Fibroblast of the aortic adventitia (primary cell): ENCODE measurements around the gene ZNF516. TPM values are rescaled to one million over a fixed set of nuclear protein-coding genes. Genes with fewer than 3 reads are reported as not detected.
A peak's percentile ranks its signal among the peaks of the same experiment; 100 is the strongest.

Source experiments
- DNase-seq: peaks from one replicate; pipeline ENCODE4 v3.0.0-alpha.2; 2010; ENCODE audit warnings: low read depth
- H3K4me3 ChIP-seq: 2 replicates; pipeline ENCODE4 v1.5.1; 2011; ENCODE audit warnings: low read depth, mild to moderate bottlenecking, control low read depth, low read length, moderate library complexity
- CTCF ChIP-seq: IDR thresholded peaks from 2 replicates; pipeline ENCODE4 v1.5.1; 2011; ENCODE audit warnings: mild to moderate bottlenecking, low read length, control low read depth, inconsistent platforms; ENCODE audit not compliant: insufficient read depth
- total RNA-seq: library from RNA; depleted of rRNA; stranded (reverse); fragments of >200 nt; gene quantifications from 2 replicates; pipeline ENCODE4 v1.2.3, GENCODE V29; 2012; ENCODE audit warnings: low replicate concordance

ZNF516 gene
- total RNA-seq, 1 donor: 21.9 TPM

- no peak for TF ChIP-seq CTCF
- peak overlapping the region; percentile 5 for H3K4me3 ChIP-seq
Observed at GRCh38 chr18:76460482-76460881, 34.6 kb downstream of the ZNF516 start.

DNA sequence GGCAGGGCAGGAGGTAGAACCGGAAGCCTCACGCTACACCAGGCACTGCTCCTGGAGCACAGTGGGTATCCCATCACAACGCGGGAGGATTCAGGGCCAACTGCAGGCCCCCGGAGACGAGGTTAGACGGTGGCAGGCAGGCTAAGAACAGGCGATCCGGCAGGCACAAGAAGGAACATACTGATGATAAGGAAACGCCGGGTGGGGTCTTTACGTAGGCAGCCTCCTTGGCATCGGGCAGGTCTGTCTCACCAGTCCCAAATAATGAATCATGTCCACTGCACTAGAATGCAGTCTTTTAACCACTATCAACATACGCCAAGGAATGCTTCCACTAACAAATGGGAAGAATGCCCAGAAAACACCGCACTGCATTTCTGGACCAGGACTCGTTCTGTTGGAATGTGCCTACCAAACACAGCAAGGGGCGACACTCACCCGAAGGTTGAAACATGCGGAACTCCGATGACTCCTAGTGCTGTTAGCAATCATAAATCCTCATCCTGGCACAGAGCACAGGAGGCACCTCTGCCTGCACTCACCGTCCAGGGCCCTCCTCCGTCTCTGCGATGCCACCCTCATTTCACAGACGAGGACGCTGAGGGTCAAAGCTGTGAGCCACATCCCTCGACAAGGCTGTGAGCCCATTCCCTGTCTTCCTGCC, 35.2 kb downstream of the ZNF516 start:
- no peak for TF ChIP-seq CTCF
- DNase-seq: peak; percentile 100
- peak overlapping the region; percentile 38 for H3K4me3 ChIP-seq

More at GRCh38 chr18:76460482-76460881, 34.6 kb downstream of the ZNF516 start:
- peak; percentile 59 for DNase-seq

GRCh38 chr18:76459312-76459686, 35.7 kb downstream of the ZNF516 start:
- no peak for DNase-seq
- peak overlapping the region; percentile 38 for H3K4me3 ChIP-seq
- no peak for TF ChIP-seq CTCF

- no peak for TF ChIP-seq CTCF
- DNase-seq: no peak
- no peak overlapping the region for H3K4me3 ChIP-seq
Observed at GRCh38 chr18:76458522-76459311, 36.3 kb downstream of the ZNF516 start.

DNA sequence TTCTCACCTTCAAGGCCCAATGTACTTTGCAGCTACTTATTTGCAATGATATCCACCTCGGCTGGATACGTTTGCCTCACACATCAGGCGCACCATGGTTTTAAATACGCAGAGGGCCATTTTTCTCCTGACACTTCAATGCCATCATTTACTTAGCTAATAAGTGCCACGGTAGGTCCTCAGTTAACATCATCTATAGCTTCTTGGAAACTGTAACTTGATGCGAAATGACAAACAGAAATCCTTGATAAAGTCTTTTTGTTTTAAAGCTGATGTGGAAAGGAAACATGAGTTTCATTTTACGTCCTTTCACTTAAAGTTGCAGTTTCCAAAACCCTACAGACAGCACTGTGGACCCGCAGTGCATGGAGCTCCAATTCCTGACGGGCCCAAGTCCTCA, 37.1 kb downstream of the ZNF516 start:
- TF ChIP-seq CTCF: no peak
- no peak overlapping the region for H3K4me3 ChIP-seq
- no peak for DNase-seq

DNA sequence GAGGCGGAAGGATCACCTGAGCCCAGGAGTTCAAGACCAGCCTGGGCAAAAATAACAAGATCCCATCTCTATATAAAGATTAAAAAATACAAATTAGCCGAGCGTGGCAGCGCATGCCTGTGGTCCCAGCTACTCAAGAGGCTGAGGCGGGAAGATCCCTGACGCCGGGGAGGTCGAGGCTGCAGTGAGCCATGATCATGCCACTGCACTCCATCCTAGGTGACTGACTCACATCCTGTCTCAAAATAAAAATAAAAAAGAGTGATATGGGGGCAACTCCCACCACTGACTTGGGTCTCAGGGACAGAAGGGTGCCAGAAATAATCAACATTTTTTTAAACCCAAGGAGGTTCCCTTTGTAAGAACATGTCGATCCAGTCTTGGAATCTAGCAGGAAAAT, 37.6 kb downstream of the ZNF516 start:
- TF ChIP-seq CTCF: no peak
- DNase-seq: no peak
- no peak overlapping the region for H3K4me3 ChIP-seq
